ENCODE measurements around the gene FILIP1L. TPM values are rescaled to one million over a fixed set of nuclear protein-coding genes. Genes with fewer than 3 reads are reported as not detected.

The FILIP1L gene
- total RNA-seq, 1 donor from 2014 or later = 19.1 TPM

DNA sequence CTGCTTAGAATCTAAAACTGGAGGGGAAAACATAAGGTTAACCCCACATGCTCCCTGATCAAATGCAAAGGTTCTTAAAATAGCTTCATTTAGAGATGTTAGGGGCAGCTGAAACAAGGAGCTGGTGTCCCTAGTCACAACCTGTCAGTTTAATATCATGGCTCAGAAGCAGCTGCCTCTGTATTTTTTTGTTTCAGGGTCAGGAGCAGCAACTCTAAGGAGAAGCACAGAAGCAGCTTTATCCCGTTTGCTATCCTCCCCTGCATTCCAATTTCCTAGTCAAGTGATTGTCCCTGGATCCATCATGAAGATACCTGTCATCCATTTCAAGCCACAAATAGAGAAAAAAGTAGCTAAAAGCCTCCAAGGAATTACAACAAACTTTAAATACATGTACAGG lies 4.1 kb downstream of the FILIP1L start:
- no peaks in the 10 kb centered on the region for H3K36me3 Mint-ChIP-seq (ENCODE audit: low read depth, unreplicated experiment)
- H3K9me3 Mint-ChIP-seq (ENCODE audit: unreplicated experiment) = no peaks in the 10 kb centered on the region
- TF ChIP-seq, protein P1, sequence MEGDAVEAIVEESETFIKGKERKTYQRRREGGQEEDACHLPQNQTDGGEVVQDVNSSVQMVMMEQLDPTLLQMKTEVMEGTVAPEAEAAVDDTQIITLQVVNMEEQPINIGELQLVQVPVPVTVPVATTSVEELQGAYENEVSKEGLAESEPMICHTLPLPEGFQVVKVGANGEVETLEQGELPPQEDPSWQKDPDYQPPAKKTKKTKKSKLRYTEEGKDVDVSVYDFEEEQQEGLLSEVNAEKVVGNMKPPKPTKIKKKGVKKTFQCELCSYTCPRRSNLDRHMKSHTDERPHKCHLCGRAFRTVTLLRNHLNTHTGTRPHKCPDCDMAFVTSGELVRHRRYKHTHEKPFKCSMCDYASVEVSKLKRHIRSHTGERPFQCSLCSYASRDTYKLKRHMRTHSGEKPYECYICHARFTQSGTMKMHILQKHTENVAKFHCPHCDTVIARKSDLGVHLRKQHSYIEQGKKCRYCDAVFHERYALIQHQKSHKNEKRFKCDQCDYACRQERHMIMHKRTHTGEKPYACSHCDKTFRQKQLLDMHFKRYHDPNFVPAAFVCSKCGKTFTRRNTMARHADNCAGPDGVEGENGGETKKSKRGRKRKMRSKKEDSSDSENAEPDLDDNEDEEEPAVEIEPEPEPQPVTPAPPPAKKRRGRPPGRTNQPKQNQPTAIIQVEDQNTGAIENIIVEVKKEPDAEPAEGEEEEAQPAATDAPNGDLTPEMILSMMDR (IDR thresholded peaks at IDR 0.05; ENCODE audit: unreplicated experiment) = no peak
- no peaks in the 10 kb centered on the region for H3K27me3 Mint-ChIP-seq (ENCODE audit: unreplicated experiment)
- H3K27ac Mint-ChIP-seq (ENCODE audit: unreplicated experiment) = no peak overlapping the region
- peaks cover 3% of the 10 kb centered on the region for H3K4me1 Mint-ChIP-seq (ENCODE audit: unreplicated experiment)
- H3K4me3 Mint-ChIP-seq (ENCODE audit: unreplicated experiment) = no peak overlapping the region
- DNase-seq (ENCODE audit: low spot score) = no peak

DNA sequence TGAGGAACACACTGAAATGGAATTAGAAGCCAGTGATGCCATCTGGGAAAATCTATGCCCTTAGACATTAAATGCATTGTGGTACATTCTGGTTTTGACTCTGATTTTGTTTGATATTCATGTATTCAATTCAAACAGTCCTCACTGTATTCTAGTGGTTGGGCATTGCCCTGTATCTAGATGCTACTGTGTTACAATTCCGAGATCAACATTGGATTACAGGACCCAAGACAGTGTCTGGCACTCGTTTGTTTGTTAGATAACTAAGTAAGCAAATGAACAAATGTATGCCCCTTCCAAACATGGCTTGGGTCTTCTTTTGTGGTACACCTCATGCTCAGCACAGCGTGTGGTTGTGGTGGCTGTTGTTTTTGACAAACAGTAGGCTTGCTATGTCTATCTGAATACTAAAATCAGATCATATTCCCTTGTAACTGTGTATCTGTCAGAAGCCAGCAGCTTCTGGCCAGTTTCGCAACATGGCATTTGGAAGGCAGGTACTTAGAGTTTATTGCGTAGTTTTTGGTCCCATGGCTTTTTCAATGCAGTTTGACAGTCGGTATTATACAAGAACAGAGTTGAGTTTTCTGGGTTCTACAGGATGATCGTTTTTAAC lies 5.7 kb downstream of the FILIP1L start:
- H3K4me1 Mint-ChIP-seq (ENCODE audit: unreplicated experiment) = peaks cover 6% of the 10 kb centered on the region
- DNase-seq (ENCODE audit: low spot score) = no peak
- no peak overlapping the region for H3K4me3 Mint-ChIP-seq (ENCODE audit: unreplicated experiment)
- H3K27ac Mint-ChIP-seq (ENCODE audit: unreplicated experiment) = no peak overlapping the region
- no peaks in the 10 kb centered on the region for H3K9me3 Mint-ChIP-seq (ENCODE audit: unreplicated experiment)
- H3K36me3 Mint-ChIP-seq (ENCODE audit: low read depth, unreplicated experiment) = no peaks in the 10 kb centered on the region
- TF ChIP-seq, protein P1 (IDR thresholded peaks at IDR 0.05; ENCODE audit: unreplicated experiment) = no peak
- no peaks in the 10 kb centered on the region for H3K27me3 Mint-ChIP-seq (ENCODE audit: unreplicated experiment)

DNA sequence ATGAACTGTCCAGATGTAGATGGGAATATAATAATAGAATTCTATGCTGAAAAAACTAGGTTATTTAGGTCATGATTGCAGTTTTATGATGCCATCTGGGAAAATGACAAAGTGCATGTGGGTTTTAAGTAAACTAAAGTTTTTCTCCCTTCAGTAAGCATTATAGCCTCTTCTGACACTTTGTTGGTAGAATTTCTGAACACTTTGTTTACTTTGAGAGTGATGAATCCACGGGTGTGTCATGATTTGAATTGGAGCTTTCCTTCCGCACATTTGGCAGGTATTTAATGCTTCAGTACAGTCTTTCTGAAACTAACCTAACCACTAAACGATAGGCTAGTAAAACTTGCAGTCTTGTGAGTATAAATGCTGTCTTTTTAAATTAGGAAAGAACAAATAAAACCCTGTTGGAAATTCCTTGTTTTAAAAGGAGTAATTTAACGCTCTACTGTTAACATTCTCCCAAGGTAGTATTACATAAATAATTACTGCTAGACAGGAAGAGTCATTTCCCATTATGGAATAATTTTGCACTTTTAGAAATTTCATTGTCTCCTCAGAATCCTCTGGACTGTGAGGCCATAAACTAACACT lies 7.0 kb downstream of the FILIP1L start:
- H3K4me1 Mint-ChIP-seq (ENCODE audit: unreplicated experiment) = peaks cover 6% of the 10 kb centered on the region

DNA sequence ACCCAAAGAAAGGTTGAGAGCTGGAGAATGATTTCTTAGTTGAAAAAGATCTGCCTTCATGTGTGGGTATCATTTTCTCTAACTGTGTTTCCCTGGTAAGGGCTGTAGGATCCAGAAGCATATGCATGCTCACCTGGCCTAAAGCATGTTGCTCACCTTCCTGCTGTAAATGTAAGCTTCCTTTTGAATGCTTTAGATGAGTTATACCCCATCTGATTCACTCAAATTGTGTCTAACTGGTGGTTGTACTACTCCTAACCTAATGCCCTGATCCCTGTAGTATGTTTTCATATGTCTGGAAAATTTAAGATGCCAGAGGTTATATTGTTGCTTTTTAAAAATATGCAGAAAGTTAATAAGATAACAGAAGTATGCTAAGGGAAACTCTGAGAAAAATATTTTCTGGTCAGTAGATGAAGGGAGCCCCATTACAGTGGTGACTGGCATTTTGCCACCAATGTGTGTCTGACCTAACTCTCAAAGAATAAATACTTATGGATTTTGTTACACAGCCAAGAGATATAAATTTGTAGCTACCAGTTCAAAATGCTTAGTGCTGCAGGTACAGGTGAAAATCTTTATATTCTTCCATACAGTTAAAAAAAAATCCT lies 7.7 kb downstream of the FILIP1L start:
- DNase-seq (ENCODE audit: low spot score) = no peak
- TF ChIP-seq, protein P1 (IDR thresholded peaks at IDR 0.05; ENCODE audit: unreplicated experiment) = no peak
- no peak overlapping the region for H3K27ac Mint-ChIP-seq (ENCODE audit: unreplicated experiment)
- no peaks in the 10 kb centered on the region for H3K36me3 Mint-ChIP-seq (ENCODE audit: low read depth, unreplicated experiment)
- H3K27me3 Mint-ChIP-seq (ENCODE audit: unreplicated experiment) = no peaks in the 10 kb centered on the region
- H3K4me3 Mint-ChIP-seq (ENCODE audit: unreplicated experiment) = no peak overlapping the region
- H3K4me1 Mint-ChIP-seq (ENCODE audit: unreplicated experiment) = peaks cover 6% of the 10 kb centered on the region
- no peaks in the 10 kb centered on the region for H3K9me3 Mint-ChIP-seq (ENCODE audit: unreplicated experiment)

More for the DNA sequence above, 7.0 kb downstream of the FILIP1L start:
- DNase-seq (ENCODE audit: low spot score) = no peak
- H3K27ac Mint-ChIP-seq (ENCODE audit: unreplicated experiment) = no peak overlapping the region
- H3K27me3 Mint-ChIP-seq (ENCODE audit: unreplicated experiment) = no peaks in the 10 kb centered on the region
- no peaks in the 10 kb centered on the region for H3K9me3 Mint-ChIP-seq (ENCODE audit: unreplicated experiment)
- TF ChIP-seq, protein P1 (IDR thresholded peaks at IDR 0.05; ENCODE audit: unreplicated experiment) = no peak
- no peak overlapping the region for H3K4me3 Mint-ChIP-seq (ENCODE audit: unreplicated experiment)
- H3K36me3 Mint-ChIP-seq (ENCODE audit: low read depth, unreplicated experiment) = no peaks in the 10 kb centered on the region

DNA sequence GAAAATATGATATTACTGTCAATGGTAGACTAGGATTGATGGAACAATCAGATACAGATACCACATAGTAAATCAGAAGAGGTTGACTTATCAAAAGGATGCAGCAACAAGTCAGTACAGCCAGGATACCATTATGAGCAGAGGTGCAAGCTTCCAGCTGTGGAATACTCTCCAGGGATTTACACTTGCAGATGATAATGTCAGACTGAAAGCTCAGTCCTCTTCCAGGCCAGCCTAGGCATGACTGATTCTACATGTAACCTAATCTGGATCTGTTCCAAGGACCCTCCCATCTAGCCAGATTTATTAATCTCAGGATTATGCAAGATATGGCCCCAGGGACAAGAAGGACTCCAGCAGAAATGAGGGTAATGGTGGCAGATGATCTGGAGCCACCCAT lies 8.2 kb downstream of the FILIP1L start:
- Mint-ChIP-seq H3K9me3 (ENCODE audit: unreplicated experiment) (no peaks in the 10 kb centered on the region), H3K27me3 (ENCODE audit: unreplicated experiment) (peaks cover 1% of the 10 kb centered on the region), H3K36me3 (ENCODE audit: low read depth, unreplicated experiment) (no peaks in the 10 kb centered on the region), H3K4me3 (ENCODE audit: unreplicated experiment) (no peak overlapping the region), H3K27ac (ENCODE audit: unreplicated experiment) (no peak overlapping the region), H3K4me1 (ENCODE audit: unreplicated experiment) (peaks cover 6% of the 10 kb centered on the region)
- TF ChIP-seq, protein P1 (IDR thresholded peaks at IDR 0.05; ENCODE audit: unreplicated experiment) = no peak
- DNase-seq (ENCODE audit: low spot score) = no peak

All from endothelial cell (in vitro differentiated cells).